PC-9 (cell line): ENCODE results near the gene LCTL. TPM values are rescaled to one million over a fixed set of nuclear protein-coding genes. Genes with fewer than 3 reads are reported as not detected.

Experiments
- BruUV-seq: library from RNA; stranded (reverse); fragments of 400-500 nt; replicated peaks from 2 replicates; lab custom pipeline; 2021; lab: Mats Ljungman, UMichigan
- CTCF ChIA-PET: fragments of 300-600 bp; sonication (Branson Sonifier 250); formaldehyde crosslinking; loops from one replicate; lab custom pipeline; 2022; ENCODE audit warnings: antibody characterized with exemption; lab: Charles Lee
- POLR2A ChIA-PET: fragments of 300-600 bp; sonication (Branson Sonifier 250); formaldehyde crosslinking; loops from one replicate; lab custom pipeline; 2022; ENCODE audit warnings: antibody characterized with exemption; ENCODE audit not compliant: unreplicated experiment; lab: Charles Lee
- DNase-seq, 2 experiments: peaks; one replicate each; pipeline versions ENCODE4 v3.0.0 to v3.0.0-alpha.2; 2015 to 2022; ENCODE audit warnings: mixed read lengths in 1 of 2
- H2AFZ ChIP-seq: fragments of 200-600 bp; sonication (generic); 2 replicates; pipeline ENCODE4 v1.8.1; 2017; ENCODE audit warnings: antibody characterized with exemption
- H3F3A ChIP-seq: fragments of 200-600 bp; sonication (generic); 2 replicates; pipeline ENCODE4 v1.8.1; 2017; ENCODE audit warnings: antibody characterized with exemption, mild to moderate bottlenecking, low read depth; ENCODE audit not compliant: insufficient read depth
- H3K27ac ChIP-seq: fragments of 200-600 bp; sonication (generic); 2 replicates; pipeline ENCODE4 v1.6.1; 2016; ENCODE audit warnings: mixed run types
- H3K27me3 ChIP-seq: fragments of 200-600 bp; sonication (generic); 2 replicates; pipeline ENCODE4 v1.6.1; 2016; ENCODE audit warnings: low read depth, mixed run types; ENCODE audit not compliant: insufficient read depth
- H3K36me3 ChIP-seq: fragments of 200-600 bp; sonication (generic); 2 replicates; pipeline ENCODE4 v1.6.1; 2016; ENCODE audit warnings: low read depth, mixed run types
- H3K4me1 ChIP-seq: fragments of 200-600 bp; sonication (generic); replicated peaks from 2 replicates; pipeline ENCODE4 v1.6.1; 2016; ENCODE audit warnings: mixed run types; ENCODE audit not compliant: insufficient read depth
- H3K4me2 ChIP-seq: fragments of 200-600 bp; sonication (generic); 2 replicates; pipeline ENCODE4 v1.6.1; 2017; ENCODE audit warnings: mixed run types
- H3K4me3 ChIP-seq: fragments of 200-600 bp; sonication (generic); 2 replicates; pipeline ENCODE4 v1.6.1; 2016; ENCODE audit warnings: mixed run types
- H3K79me2 ChIP-seq: fragments of 200-600 bp; sonication (generic); 2 replicates; pipeline ENCODE4 v1.6.1; 2017; ENCODE audit warnings: low read depth, mixed run types
- H3K9me2 ChIP-seq: fragments of 200-600 bp; sonication (generic); 2 replicates; pipeline ENCODE4 v1.8.1; 2017; ENCODE audit warnings: mild to moderate bottlenecking; ENCODE audit not compliant: insufficient read depth
- H3K9me3 ChIP-seq: fragments of 200-600 bp; sonication (generic); 2 replicates; pipeline ENCODE4 v1.8.1; 2016; ENCODE audit warnings: low read depth; ENCODE audit not compliant: insufficient read depth
- H4K20me1 ChIP-seq: fragments of 200-600 bp; sonication (generic); 2 replicates; pipeline ENCODE4 v1.8.1; 2017; ENCODE audit not compliant: insufficient read depth
- CTCF ChIP-seq: fragments of 200-600 bp; sonication (generic); conservative IDR thresholded peaks from 2 replicates; pipeline ENCODE4 v1.6.1; 2017; ENCODE audit warnings: mixed run types, antibody characterized with exemption, mild to moderate bottlenecking, moderate library complexity
- EZH2 ChIP-seq: fragments of 200-600 bp; sonication (generic); IDR thresholded peaks from 2 replicates; pipeline ENCODE4 v1.8.0; 2017; ENCODE audit warnings: antibody characterized with exemption, low read depth
- intact Hi-C: fragments of 100-400 bp; cut with micrococcal nuclease; formaldehyde crosslinking; loops from one replicate; pipeline ENCODE4 v1.10.0; 2022; ENCODE audit not compliant: unreplicated experiment
- total RNA-seq: library from RNA; stranded (reverse); gene quantifications from 2 replicates; pipeline ENCODE4 v1.2.3, GENCODE V29; 2021

The LCTL gene
- total RNA-seq, 1 experiment from 2014 or later: not detected

- TF ChIP-seq CTCF (no peak), EZH2 (no peak)
- Histone ChIP-seq H3K36me3 (no peaks in the 10 kb centered on the region), H3K9me2 (no peaks in the 10 kb centered on the region), H3K4me3 (no peak overlapping the region), H2AFZ (no peak overlapping the region), H3K4me2 (no peak overlapping the region), H4K20me1 (no peaks in the 10 kb centered on the region), H3K4me1 (no peaks in the 10 kb centered on the region), H3K27ac (no peak overlapping the region), H3K27me3 (no peaks in the 10 kb centered on the region), H3K79me2 (no peaks in the 10 kb centered on the region), H3K9me3 (no peaks in the 10 kb centered on the region), H3F3A (no peaks in the 10 kb centered on the region)
- no TSS peak for BruUV-seq
- intact Hi-C loops: no loop called here
- ChIA-PET CTCF (interaction anchor here (0.6 kb wide), 1 partner anchor 344 kb away, joined by 3 read pairs; no protein-coding TSS in a partner anchor), POLR2A (no interaction called here)
- DNase-seq: no peak
Observed at GRCh38 chr15:66524838-66525237, 41.0 kb downstream of the LCTL start.

GRCh38 chr15:66523926-66524325 is 41.9 kb downstream of the LCTL start:
- Histone ChIP-seq H4K20me1 (no peaks in the 10 kb centered on the region), H3K27me3 (no peaks in the 10 kb centered on the region), H2AFZ (no peak overlapping the region), H3K4me2 (no peak overlapping the region), H3K4me3 (no peak overlapping the region), H3K79me2 (no peaks in the 10 kb centered on the region), H3K9me2 (no peaks in the 10 kb centered on the region), H3K4me1 (no peaks in the 10 kb centered on the region), H3F3A (no peaks in the 10 kb centered on the region), H3K36me3 (no peaks in the 10 kb centered on the region), H3K27ac (no peak overlapping the region), H3K9me3 (no peaks in the 10 kb centered on the region)
- POLR2A ChIA-PET: no interaction called here
- CTCF ChIA-PET: no interaction called here
- BruUV-seq: no TSS peak
- no peak for TF ChIP-seq CTCF
- no peak for TF ChIP-seq EZH2
- intact Hi-C loops: no loop called here
- DNase-seq: no peak

GRCh38 chr15:66515901-66516322 is 49.9 kb downstream of the LCTL start:
- POLR2A ChIA-PET: interaction anchor here (0.6 to 1.0 kb wide), 3 partner anchors 10 to 647 kb away, joined by 3 to 8 read pairs (median 8); partner anchors contain the start of genes RAB11A, RPL4 and ZWILCH

More at GRCh38 chr15:66515901-66516322, 49.9 kb downstream of the LCTL start:
- Histone ChIP-seq H3K4me1 (peaks cover 12% of the 10 kb centered on the region), H3K36me3 (no peaks in the 10 kb centered on the region), H2AFZ (no peak overlapping the region), H3K9me3 (no peaks in the 10 kb centered on the region), H3K27ac (peak overlapping the region; percentile 39), H4K20me1 (no peaks in the 10 kb centered on the region), H3K79me2 (no peaks in the 10 kb centered on the region), H3K27me3 (no peaks in the 10 kb centered on the region), H3K4me3 (no peak overlapping the region), H3K4me2 (no peak overlapping the region), H3F3A (peaks cover 17% of the 10 kb centered on the region; the same call in 1 of the 2 replicates), H3K9me2 (no peaks in the 10 kb centered on the region)
- BruUV-seq: no TSS peak
- CTCF ChIA-PET: interaction anchor here (0.6 kb wide), 1 partner anchor 22 kb away, joined by 4 read pairs; no protein-coding TSS in a partner anchor
- TF ChIP-seq EZH2: no peak
- no peak for TF ChIP-seq CTCF
- intact Hi-C loops: no loop called here
- peak; percentile 56 to 58 for DNase-seq
